ENCODE data around the gene MEX3D.

GRCh38 chr19:1512671-1513498 is 55.2 kb downstream of the MEX3D start, which contains the start of gene ADAMTSL5:
- no peak for TF ChIP-seq CTCF (IDR thresholded peaks at IDR 0.05; ENCODE audit: low read length)
- TF ChIP-seq EZH2 (IDR thresholded peaks at IDR 0.05; ENCODE audit: borderline replicate concordance, low read length) = no peak

Data from OCI-LY1 (cell line).